ENCODE measurements around the gene SEPTIN12.

SEPTIN12 gene

DNA sequence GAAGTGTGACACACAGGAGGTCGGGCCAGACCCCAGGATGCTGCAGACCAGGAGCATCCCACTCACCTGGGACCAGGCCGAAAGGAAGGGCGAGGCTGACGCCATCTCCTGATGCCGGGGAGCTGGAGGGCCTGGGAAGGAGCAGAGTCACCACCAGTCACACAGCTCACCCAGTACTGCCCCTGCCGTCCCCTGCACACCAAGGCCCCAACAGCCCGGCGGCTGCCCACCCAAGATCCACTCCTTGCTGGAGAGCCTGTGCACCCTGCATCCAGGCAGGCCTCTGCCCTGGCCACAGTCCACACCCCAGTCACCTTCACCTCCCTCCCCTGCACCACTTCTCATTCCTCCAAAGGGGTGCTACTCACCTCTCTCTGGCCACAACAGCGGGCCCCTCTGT is 25.9 kb downstream of the SEPTIN12 start:
- Histone ChIP-seq H3K36me3 (ENCODE audit: control insufficient read depth, insufficient read depth, low read length) (peaks cover 38% of the 10 kb centered on the region), H3K4me1 (ENCODE audit: control insufficient read depth, insufficient read depth, low read length) (no peaks in the 10 kb centered on the region), H3K9ac (ENCODE audit: low read depth, low read length) (no peak overlapping the region), H3K9me3 (ENCODE audit: control insufficient read depth, insufficient read depth, low read length) (no peaks in the 10 kb centered on the region), H3K27me3 (ENCODE audit: control insufficient read depth, insufficient read depth, low read length) (no peaks in the 10 kb centered on the region), H3K4me3 (ENCODE audit: low read depth, low read length) (no peak overlapping the region)

DNA sequence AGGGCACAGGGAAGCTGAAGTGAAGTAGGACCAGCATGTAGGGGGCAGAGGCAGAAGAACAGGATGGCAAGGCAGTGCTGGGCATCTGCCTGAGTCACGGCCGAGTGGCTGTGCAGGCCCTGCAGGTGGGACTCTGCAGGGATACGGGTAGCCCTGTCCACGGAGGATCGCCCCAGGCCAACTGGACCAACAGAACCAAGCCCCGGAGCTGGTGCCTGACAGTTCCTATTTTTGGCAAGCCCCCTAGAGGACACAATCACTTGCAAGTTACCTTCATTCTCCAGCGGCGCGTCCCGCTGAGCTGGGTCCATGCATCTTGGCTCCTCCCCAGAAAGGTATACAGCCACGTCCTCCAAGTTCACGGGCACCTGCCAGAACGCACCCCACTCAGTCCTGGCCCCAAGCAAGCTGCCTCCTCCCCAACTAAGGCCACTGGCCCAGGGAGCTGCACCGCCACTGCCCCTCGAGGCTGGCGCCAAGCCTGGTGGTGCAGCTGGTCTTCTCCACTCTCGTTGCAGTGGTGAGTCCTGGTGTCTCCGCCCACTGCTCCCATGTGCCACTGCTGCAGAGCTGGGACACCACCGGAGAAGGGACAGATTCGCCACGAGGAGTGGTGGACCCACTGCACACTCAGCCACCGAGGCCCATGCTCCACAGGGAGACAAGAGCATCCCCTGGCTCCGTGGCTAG is 27.8 kb downstream of the SEPTIN12 start:
- Histone ChIP-seq H3K27me3 (ENCODE audit: control insufficient read depth, insufficient read depth, low read length) (no peaks in the 10 kb centered on the region), H3K4me3 (ENCODE audit: low read depth, low read length) (no peak overlapping the region), H3K9ac (ENCODE audit: low read depth, low read length) (no peak overlapping the region), H3K36me3 (ENCODE audit: control insufficient read depth, insufficient read depth, low read length) (peaks cover 42% of the 10 kb centered on the region), H3K9me3 (ENCODE audit: control insufficient read depth, insufficient read depth, low read length) (no peaks in the 10 kb centered on the region), H3K4me1 (ENCODE audit: control insufficient read depth, insufficient read depth, low read length) (no peaks in the 10 kb centered on the region)

DNA sequence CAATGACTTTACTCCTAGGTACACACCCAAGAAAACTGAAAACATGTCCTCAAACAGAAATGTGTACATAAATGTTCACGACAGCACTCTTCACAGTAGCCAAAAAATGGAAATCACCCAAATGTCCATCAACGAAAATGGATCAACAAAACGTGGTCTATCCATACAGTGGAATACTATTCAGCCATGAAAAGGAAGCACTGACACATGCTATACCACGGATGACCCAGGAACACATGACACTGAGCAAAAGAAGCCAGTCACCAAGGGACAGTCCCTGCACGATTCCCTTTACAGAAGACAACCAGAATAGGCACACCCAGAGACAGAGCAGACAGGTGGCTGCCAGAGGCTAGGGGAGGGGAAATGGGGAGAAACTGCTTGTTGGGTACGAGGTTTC is 32.5 kb downstream of the SEPTIN12 start:
- Histone ChIP-seq H3K4me1 (ENCODE audit: control insufficient read depth, insufficient read depth, low read length) (no peaks in the 10 kb centered on the region), H3K4me3 (ENCODE audit: low read depth, low read length) (no peak overlapping the region), H3K9me3 (ENCODE audit: control insufficient read depth, insufficient read depth, low read length) (no peaks in the 10 kb centered on the region), H3K27me3 (ENCODE audit: control insufficient read depth, insufficient read depth, low read length) (no peaks in the 10 kb centered on the region), H3K36me3 (ENCODE audit: control insufficient read depth, insufficient read depth, low read length) (peaks cover 46% of the 10 kb centered on the region), H3K9ac (ENCODE audit: low read depth, low read length) (no peak overlapping the region)

DNA sequence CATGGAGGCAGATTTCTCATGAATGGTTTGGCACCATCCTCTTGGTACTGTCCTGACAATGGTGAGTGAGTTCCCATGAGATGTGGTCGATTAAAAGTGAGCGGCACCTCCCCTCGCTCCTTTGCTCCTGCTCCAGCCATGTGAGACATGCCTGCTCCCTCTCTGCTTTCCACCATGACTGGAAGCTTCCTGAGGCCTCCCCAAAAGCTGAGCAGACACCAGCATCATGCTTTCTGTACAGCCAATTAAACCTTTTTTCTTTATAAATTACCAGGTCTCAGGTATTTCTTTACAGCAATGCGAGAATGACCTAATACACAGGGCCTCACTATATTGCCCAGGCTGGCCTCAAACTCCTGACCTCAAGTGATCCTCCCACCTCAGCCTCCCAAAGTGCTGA is 33.3 kb downstream of the SEPTIN12 start:
- peaks cover 39% of the 10 kb centered on the region for H3K36me3 ChIP-seq (ENCODE audit: control insufficient read depth, insufficient read depth, low read length)
- no peaks in the 10 kb centered on the region for H3K4me1 ChIP-seq (ENCODE audit: control insufficient read depth, insufficient read depth, low read length)
- no peak overlapping the region for H3K9ac ChIP-seq (ENCODE audit: low read depth, low read length)
- no peaks in the 10 kb centered on the region for H3K27me3 ChIP-seq (ENCODE audit: control insufficient read depth, insufficient read depth, low read length)
- H3K9me3 ChIP-seq (ENCODE audit: control insufficient read depth, insufficient read depth, low read length) = no peaks in the 10 kb centered on the region
- H3K4me3 ChIP-seq (ENCODE audit: low read depth, low read length) = no peak overlapping the region

DNA sequence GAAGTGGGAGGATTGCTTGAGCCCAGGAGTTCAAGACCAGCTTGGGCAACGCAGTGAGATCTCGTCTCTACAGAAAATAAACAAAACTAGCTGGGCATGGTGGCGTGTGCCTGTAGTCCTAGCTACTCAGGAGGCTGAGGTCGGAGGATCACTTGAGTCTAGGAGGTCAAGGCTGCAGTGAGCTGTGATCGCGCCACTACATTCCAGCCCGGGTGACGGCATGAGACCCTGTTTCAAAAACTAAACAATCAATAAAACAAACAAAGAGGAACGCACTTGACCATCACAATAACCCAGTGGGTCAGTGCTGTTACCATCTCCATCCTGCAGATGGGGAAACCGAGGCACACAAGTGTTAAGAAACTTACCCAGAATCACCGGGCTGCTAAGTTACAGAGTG is 34.9 kb downstream of the SEPTIN12 start:
- H3K4me1 ChIP-seq (ENCODE audit: control insufficient read depth, insufficient read depth, low read length) = no peaks in the 10 kb centered on the region
- H3K4me3 ChIP-seq (ENCODE audit: low read depth, low read length) = no peak overlapping the region
- H3K27me3 ChIP-seq (ENCODE audit: control insufficient read depth, insufficient read depth, low read length) = no peaks in the 10 kb centered on the region
- no peaks in the 10 kb centered on the region for H3K9me3 ChIP-seq (ENCODE audit: control insufficient read depth, insufficient read depth, low read length)
- H3K9ac ChIP-seq (ENCODE audit: low read depth, low read length) = no peak overlapping the region
- peaks cover 36% of the 10 kb centered on the region for H3K36me3 ChIP-seq (ENCODE audit: control insufficient read depth, insufficient read depth, low read length)

DNA sequence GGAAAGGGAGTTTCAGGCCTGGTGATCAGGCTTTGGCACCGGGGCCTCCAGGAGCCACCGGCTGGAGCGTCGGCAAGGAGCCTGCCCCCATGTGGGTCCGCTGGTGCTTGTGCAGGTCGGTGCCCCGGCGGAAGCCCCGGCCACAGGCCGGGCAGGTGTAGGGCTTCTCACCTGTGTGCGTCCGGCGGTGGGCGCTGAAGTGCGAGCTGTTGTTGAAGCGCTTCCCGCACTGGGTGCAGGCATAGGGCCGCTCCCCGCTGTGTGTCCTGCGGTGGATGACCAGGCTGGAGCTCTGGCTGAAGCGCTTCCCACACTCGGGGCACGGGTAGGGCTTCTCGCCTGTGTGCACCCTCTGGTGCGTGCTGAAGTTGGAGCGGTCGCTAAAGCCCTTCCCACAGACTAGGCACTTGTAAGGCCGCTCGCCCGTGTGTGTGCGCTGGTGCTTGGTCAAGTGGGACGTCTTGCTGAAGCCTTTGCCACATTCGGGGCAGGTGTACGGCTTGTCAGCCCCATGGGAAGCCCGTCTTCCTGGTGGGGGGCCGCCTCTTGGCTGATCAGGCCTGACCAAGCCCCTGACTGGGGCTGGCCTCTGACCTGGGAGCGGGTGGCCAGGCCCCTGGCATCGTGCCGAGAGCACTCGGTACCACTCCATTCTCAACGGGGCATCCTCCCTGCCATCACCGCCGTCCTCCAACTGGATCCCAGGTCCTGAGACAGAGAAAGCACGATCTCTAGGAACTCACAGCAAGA is 35.6 kb downstream of the SEPTIN12 start:
- H3K9me3 ChIP-seq (ENCODE audit: control insufficient read depth, insufficient read depth, low read length) = no peaks in the 10 kb centered on the region
- H3K27me3 ChIP-seq (ENCODE audit: control insufficient read depth, insufficient read depth, low read length) = no peaks in the 10 kb centered on the region
- no peak overlapping the region for H3K4me3 ChIP-seq (ENCODE audit: low read depth, low read length)
- H3K4me1 ChIP-seq (ENCODE audit: control insufficient read depth, insufficient read depth, low read length) = no peaks in the 10 kb centered on the region
- peaks cover 36% of the 10 kb centered on the region for H3K36me3 ChIP-seq (ENCODE audit: control insufficient read depth, insufficient read depth, low read length)
- H3K9ac ChIP-seq (ENCODE audit: low read depth, low read length) = no peak overlapping the region

DNA sequence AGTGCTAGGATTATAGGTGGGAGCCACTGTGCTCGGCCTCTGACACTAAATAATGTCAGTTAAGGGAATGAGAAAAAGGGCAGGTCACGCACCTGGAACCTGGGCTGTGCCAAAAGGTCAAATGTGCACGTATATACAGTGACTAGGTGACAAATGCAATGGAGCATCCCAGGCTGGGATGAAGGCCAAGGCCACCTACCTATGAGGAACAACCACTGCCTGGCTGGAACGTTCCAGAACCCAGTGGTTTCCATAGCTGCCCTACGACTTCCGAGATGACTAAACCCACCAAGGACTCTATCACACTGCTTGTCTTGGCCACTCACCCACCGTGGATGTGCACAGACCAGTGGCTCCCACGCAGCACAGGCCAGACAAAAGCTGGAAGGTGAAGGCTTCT is 37.2 kb downstream of the SEPTIN12 start:
- peaks cover 34% of the 10 kb centered on the region for H3K36me3 ChIP-seq (ENCODE audit: control insufficient read depth, insufficient read depth, low read length)

DNA sequence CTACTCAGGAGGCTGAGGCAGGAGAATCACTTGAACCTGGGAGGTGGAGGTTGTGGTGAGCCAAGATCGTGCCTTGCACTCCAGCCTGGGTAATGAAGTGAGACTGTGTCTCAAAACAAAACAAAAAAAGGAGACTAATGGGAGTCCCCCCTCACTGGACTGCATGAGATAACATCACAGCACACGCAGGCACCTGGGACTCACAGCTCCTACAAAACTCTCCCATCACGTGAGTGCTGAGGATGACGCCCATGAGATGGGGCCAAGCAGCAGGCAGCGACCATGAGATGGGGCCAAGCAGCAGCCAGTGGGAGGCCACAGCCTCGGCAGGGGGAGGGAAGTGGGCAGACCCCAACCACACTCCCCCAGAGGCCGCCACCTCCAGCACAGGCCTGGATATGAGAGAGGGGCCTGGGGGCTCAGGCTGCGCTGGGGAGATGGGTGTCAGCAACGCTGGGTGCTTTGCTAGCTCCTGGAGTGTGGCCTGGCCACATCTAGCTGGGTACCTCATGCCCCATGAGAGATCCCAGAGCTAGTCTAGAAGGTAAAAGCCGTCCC is 38.4 kb downstream of the SEPTIN12 start:
- H3K36me3 ChIP-seq (ENCODE audit: control insufficient read depth, insufficient read depth, low read length) = peaks cover 27% of the 10 kb centered on the region
- H3K27me3 ChIP-seq (ENCODE audit: control insufficient read depth, insufficient read depth, low read length) = no peaks in the 10 kb centered on the region
- no peaks in the 10 kb centered on the region for H3K4me1 ChIP-seq (ENCODE audit: control insufficient read depth, insufficient read depth, low read length)
- no peak overlapping the region for H3K4me3 ChIP-seq (ENCODE audit: low read depth, low read length)
- no peak overlapping the region for H3K9ac ChIP-seq (ENCODE audit: low read depth, low read length)
- no peaks in the 10 kb centered on the region for H3K9me3 ChIP-seq (ENCODE audit: control insufficient read depth, insufficient read depth, low read length)

More for the DNA sequence above, 37.2 kb downstream of the SEPTIN12 start:
- H3K9ac ChIP-seq (ENCODE audit: low read depth, low read length) = no peak overlapping the region
- H3K4me1 ChIP-seq (ENCODE audit: control insufficient read depth, insufficient read depth, low read length) = no peaks in the 10 kb centered on the region
- no peak overlapping the region for H3K4me3 ChIP-seq (ENCODE audit: low read depth, low read length)
- no peaks in the 10 kb centered on the region for H3K9me3 ChIP-seq (ENCODE audit: control insufficient read depth, insufficient read depth, low read length)
- H3K27me3 ChIP-seq (ENCODE audit: control insufficient read depth, insufficient read depth, low read length) = no peaks in the 10 kb centered on the region

DNA sequence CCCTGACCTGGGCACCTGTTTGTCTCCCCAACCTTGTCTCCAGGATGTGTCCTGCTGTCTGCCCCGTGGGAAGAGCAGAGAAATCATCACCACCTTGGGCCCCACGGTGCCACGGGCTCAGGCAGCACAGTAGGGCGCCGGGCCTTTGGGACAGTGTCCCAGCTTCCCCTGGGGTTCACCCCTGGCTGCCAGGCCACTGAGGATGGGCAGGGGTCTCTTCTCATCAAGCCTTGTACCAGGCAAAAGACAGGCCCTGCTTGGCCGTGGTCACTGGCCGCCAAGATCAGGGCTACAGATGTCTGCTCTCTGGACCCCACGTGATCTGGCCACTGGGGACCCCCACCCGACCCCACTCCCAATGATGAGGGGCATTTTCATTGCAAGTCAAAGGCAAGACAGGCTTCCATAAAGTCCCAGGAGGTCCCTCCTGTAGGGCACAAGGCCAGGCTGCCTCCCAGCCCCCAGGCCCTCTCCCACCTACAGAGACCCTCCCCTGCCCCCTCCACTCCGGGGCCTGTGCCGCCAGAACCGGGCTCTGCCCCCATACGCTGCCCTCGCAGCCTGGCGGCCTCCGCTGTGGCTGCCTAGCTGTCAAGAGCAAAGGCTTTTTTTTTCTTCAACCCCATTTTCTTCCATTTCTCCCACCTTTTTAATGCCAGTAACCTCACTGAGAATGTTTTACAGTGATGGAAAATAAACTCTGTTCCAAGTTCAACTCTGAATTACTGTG is 39.3 kb downstream of the SEPTIN12 start:
- Histone ChIP-seq H3K9me3 (ENCODE audit: control insufficient read depth, insufficient read depth, low read length) (no peaks in the 10 kb centered on the region), H3K4me3 (ENCODE audit: low read depth, low read length) (no peak overlapping the region), H3K4me1 (ENCODE audit: control insufficient read depth, insufficient read depth, low read length) (no peaks in the 10 kb centered on the region), H3K9ac (ENCODE audit: low read depth, low read length) (no peak overlapping the region), H3K36me3 (ENCODE audit: control insufficient read depth, insufficient read depth, low read length) (peaks cover 25% of the 10 kb centered on the region), H3K27me3 (ENCODE audit: control insufficient read depth, insufficient read depth, low read length) (no peaks in the 10 kb centered on the region)

DNA sequence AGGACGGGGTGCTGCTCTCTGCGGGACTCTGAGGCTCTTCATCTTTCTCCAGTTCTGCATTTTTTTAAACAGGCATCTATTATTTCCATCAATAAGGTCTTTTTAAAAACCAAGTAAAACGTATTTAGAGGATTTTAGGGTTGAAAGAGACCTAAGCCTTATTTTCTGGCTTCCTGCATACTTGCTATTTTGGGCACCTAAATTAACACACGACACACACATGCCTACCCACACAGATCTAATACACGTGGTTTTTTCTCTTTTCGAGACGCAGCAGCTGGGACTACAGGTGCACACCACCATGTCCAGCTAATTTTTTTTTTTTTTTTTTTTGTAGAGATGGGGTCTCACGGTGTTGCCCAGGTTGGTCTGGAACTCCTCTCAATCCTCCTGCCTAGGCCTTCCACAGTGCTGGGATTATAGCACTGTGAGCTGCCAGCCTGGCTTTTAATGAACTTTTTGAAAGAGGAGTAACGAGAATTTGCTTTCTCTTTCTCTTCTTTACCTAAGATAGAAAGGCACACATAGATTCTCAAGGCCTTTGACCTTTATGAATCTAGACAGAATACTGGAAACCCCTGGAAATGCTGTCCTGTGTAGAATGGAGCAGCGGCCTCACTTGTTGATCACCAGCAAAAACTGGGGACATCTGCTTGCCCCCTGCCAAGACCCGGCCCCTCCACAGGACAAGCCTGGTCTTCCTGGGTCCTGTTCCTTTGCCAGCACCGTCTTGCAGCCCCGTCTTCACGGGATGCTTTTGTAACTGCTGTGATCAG is 40.1 kb downstream of the SEPTIN12 start:
- H3K9ac ChIP-seq (ENCODE audit: low read depth, low read length) = no peak overlapping the region
- H3K9me3 ChIP-seq (ENCODE audit: control insufficient read depth, insufficient read depth, low read length) = no peaks in the 10 kb centered on the region
- H3K4me1 ChIP-seq (ENCODE audit: control insufficient read depth, insufficient read depth, low read length) = peaks cover under 1% of the 10 kb centered on the region
- no peak overlapping the region for H3K4me3 ChIP-seq (ENCODE audit: low read depth, low read length)
- no peaks in the 10 kb centered on the region for H3K27me3 ChIP-seq (ENCODE audit: control insufficient read depth, insufficient read depth, low read length)
- peaks cover 23% of the 10 kb centered on the region for H3K36me3 ChIP-seq (ENCODE audit: control insufficient read depth, insufficient read depth, low read length)

DNA sequence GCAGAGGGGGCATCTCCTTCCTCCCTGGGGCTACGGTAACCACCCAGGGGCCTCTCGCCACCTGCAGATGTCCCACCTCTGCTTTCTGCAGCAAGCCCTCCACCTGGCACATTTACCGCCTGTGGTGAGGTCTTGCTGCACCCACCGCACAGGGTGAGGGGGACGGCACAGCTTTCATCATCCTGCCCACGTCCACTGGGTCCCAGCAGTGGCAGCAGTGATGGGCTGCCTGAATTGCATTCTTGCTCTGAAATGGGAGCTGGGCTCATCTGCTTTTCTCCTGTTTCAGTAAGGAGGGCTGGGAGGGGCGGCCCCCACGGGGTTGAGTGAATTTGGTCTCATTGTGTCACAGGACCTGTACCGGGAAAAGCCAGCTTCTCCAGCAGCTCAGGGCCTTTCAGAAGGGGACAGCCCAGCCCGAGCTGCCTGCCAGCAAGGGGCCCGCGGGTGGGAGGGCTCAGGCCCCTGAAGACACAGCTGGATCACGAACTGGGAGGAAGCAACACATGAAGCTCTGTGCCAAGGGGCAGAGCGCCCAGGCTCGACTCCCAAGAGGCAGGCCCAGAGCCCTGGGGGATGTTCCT is 41.1 kb downstream of the SEPTIN12 start:
- Histone ChIP-seq H3K27me3 (ENCODE audit: control insufficient read depth, insufficient read depth, low read length) (no peaks in the 10 kb centered on the region), H3K9me3 (ENCODE audit: control insufficient read depth, insufficient read depth, low read length) (no peaks in the 10 kb centered on the region), H3K4me1 (ENCODE audit: control insufficient read depth, insufficient read depth, low read length) (peaks cover 6% of the 10 kb centered on the region), H3K36me3 (ENCODE audit: control insufficient read depth, insufficient read depth, low read length) (peaks cover 13% of the 10 kb centered on the region), H3K9ac (ENCODE audit: low read depth, low read length) (no peak overlapping the region), H3K4me3 (ENCODE audit: low read depth, low read length) (no peak overlapping the region)

All from iPS-15b (cell line).